Naive thymus-derived CD4-positive, alpha-beta T cell (primary cell): ENCODE data around the gene DNAJC16. TPM values are rescaled to one million over a fixed set of nuclear protein-coding genes. Genes with fewer than 3 reads are reported as not detected.
"Not testable (repeated sequence)": the region's sequence is repeated elsewhere in the genome, so short reads cannot be mapped to it uniquely, and the experiment has no call there.

ENCODE experiments used
- ATAC-seq: fragments of 150-1000 bp; cut with Tn5 transposase; 2 replicates; pipeline ENCODE4 v1.10.0; 2021; ENCODE audit warnings: mild to moderate bottlenecking, moderate library complexity
- CTCF ChIA-PET: fragments of 350-600 bp; sonication (Branson Sonifier 250); formaldehyde crosslinking; loops from one replicate; lab custom pipeline; 2021; ENCODE audit warnings: antibody characterized with exemption; lab: Charles Lee
- POLR2A ChIA-PET: fragments of 350-600 bp; sonication (Branson Sonifier 250); formaldehyde crosslinking; loops from one replicate; lab custom pipeline; 2021; ENCODE audit warnings: antibody characterized with exemption, inconsistent platforms; lab: Charles Lee
- DNase-seq, 9 donors: peaks; one replicate each; pipeline versions ENCODE4 v3.0.0 to v3.0.0-alpha.2; 2020 to 2022; ENCODE audit warnings: mixed read lengths in 1 of 9
- H3K27ac ChIP-seq: one replicate; pipeline ENCODE4 v1.7.0; 2013; ENCODE audit warnings: mild to moderate bottlenecking, low read depth, low read length, moderate library complexity
- H3K27me3 ChIP-seq, 2 donors: one replicate each; pipeline ENCODE4 v1.7.0; 2013; ENCODE audit warnings: low read length in 2 of 2, mild to moderate bottlenecking in 2 of 2, moderate library complexity in 2 of 2; ENCODE audit not compliant: control insufficient read depth in 2 of 2, insufficient read depth in 2 of 2
- H3K36me3 ChIP-seq, 3 experiments: 1 replicate in 2 of 3; 2 replicates in 1 of 3; pipeline ENCODE4 v1.7.0; 2013; ENCODE audit warnings: low read length in 3 of 3, mild to moderate bottlenecking in 3 of 3, moderate library complexity in 1 of 3; ENCODE audit not compliant: insufficient read depth in 3 of 3, control insufficient read depth in 2 of 3
- H3K4me1 ChIP-seq, 2 donors: one replicate each; pipeline ENCODE4 v1.7.0; 2013; ENCODE audit warnings: low read length in 2 of 2, mild to moderate bottlenecking in 2 of 2, moderate library complexity in 1 of 2; ENCODE audit not compliant: control insufficient read depth in 2 of 2, insufficient read depth in 2 of 2
- H3K4me3 ChIP-seq: 2 replicates; pipeline ENCODE4 v1.7.0; 2013; ENCODE audit warnings: mild to moderate bottlenecking, low read length
- H3K9me3 ChIP-seq, 3 experiments: 1 replicate in 2 of 3; 2 replicates in 1 of 3; pipeline ENCODE4 v1.7.0; 2013; ENCODE audit warnings: low read length in 3 of 3; ENCODE audit not compliant: control insufficient read depth in 2 of 3
- H3K27ac Mint-ChIP-seq, 9 donors: one replicate each; pipeline ENCODE4 v1.8.0; 2020 to 2022; ENCODE audit warnings: mixed read lengths in 9 of 9, mild to moderate bottlenecking in 8 of 9, moderate library complexity in 5 of 9, inconsistent platforms in 2 of 9
- H3K27me3 Mint-ChIP-seq, 5 donors: one replicate each; pipeline ENCODE4 v1.8.0; 2021 to 2022; ENCODE audit warnings: mixed read lengths in 5 of 5, mild to moderate bottlenecking in 1 of 5
- H3K36me3 Mint-ChIP-seq, 5 donors: one replicate each; pipeline ENCODE4 v1.8.0; 2020 to 2022; ENCODE audit warnings: mixed read lengths in 5 of 5, mild to moderate bottlenecking in 3 of 5, inconsistent platforms in 1 of 5
- H3K4me1 Mint-ChIP-seq, 7 donors: one replicate each; pipeline ENCODE4 v1.8.0; 2020 to 2022; ENCODE audit warnings: mixed read lengths in 7 of 7, mild to moderate bottlenecking in 3 of 7, inconsistent platforms in 1 of 7
- H3K4me3 Mint-ChIP-seq, 10 donors: one replicate each; pipeline ENCODE4 v1.8.0; 2020 to 2022; ENCODE audit warnings: mild to moderate bottlenecking in 10 of 10, mixed read lengths in 10 of 10, moderate library complexity in 6 of 10, inconsistent platforms in 2 of 10
- H3K9me3 Mint-ChIP-seq, 11 donors: one replicate each; pipeline ENCODE4 v1.8.0; 2020 to 2022; ENCODE audit warnings: mixed read lengths in 11 of 11, mild to moderate bottlenecking in 4 of 11, inconsistent platforms in 1 of 11, moderate library complexity in 1 of 11
- intact Hi-C, 2 donors: fragments of 100-400 bp; cut with micrococcal nuclease; formaldehyde crosslinking; loops; one replicate each; pipeline ENCODE4 v1.15.1; 2023
- polyA plus RNA-seq, 2 donors: library from polyadenylated mRNA; unstranded; fragments of 300-500 nt; fragmentation: Illumina TruSeq; gene quantifications; one replicate each; pipeline ENCODE4 v1.2.3, GENCODE V29; 2021
- total RNA-seq, 6 experiments: library from RNA in 5 of 6; stranded (reverse) in 5 of 6; gene quantifications; 1 replicate in 5 of 6; 2 replicates in 1 of 6; pipeline ENCODE4 v1.2.3 and lab custom pipeline; 2021 to 2026

DNAJC16 gene
- total and polyA plus RNA-seq, 7 experiments from 2014 or later, result 9.6 to 29.4 (median 20.4) TPM

DNA sequence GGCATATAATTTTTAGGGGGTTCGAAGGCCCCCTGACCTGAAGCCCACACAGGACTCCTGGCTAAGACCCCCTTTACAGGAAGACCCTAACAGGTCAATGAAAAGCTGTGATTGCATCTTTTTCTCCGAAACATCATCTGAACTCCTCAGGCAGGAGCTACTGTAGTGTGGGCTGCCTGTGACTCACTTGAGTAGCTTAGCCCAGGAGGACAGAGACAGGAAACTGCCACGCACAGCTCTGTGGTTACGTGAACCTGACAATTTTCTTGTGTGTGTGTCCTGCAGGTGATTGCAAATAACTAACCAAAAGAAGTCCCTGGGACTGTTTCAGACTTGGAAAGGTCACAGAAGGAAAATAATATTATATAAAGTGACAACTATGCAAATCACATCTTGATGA, 35.6 kb upstream of the DNAJC16 start:
- peaks cover 0 to 31% (median 0%) of the 10 kb centered on the region in 3 experiments for H3K36me3 ChIP-seq
- H3K9me3 Mint-ChIP-seq, H3K27ac ChIP-seq, H3K27ac Mint-ChIP-seq, intact Hi-C loops, H3K9me3 ChIP-seq, H3K27me3 Mint-ChIP-seq, ATAC-seq, H3K4me3 Mint-ChIP-seq, H3K27me3 ChIP-seq, H3K4me1 ChIP-seq, POLR2A ChIA-PET, H3K4me3 ChIP-seq, CTCF ChIA-PET, DNase-seq: not testable (repeated sequence)
- peaks cover 0 to 14% (median 0%) of the 10 kb centered on the region in 7 donors for H3K4me1 Mint-ChIP-seq
- peaks cover 0 to 64% (median 35%) of the 10 kb centered on the region in 5 donors for H3K36me3 Mint-ChIP-seq

DNA sequence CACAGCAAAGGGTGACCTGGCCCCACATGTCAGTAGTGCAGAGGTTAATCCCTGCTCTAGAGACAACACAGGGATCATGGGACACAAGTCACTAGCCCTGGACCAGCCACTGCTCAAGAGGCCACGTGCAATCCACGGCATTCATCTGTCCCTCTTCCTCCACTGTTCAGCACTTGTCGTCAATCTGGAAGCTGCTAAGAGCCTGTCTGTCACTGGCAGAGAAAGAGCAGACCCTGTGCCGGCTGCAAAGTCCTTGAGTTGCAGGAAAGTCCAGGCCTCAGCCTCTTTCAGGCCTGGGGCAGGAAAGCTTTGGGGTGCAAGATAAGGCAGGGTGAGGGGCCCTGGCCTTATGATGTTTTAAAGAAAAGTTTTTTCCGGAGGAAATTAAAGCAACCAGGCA, 34.1 kb upstream of the DNAJC16 start:
- Mint-ChIP-seq H3K27me3 (no peaks in the 10 kb centered on the region), H3K4me3 (no peak overlapping the region), H3K4me1 (peaks cover 0 to 14% (median 0%) of the 10 kb centered on the region in 7 donors), H3K36me3 (peaks cover 0 to 59% (median 30%) of the 10 kb centered on the region in 5 donors), H3K9me3 (no peaks in the 10 kb centered on the region), H3K27ac (no peak overlapping the region)
- no peak overlapping the region for H3K27ac ChIP-seq
- DNase-seq (no peak), ATAC-seq (no peak)
- CTCF ChIA-PET, result no interaction called here
- no peaks in the 10 kb centered on the region for H3K27me3 ChIP-seq
- H3K4me1 ChIP-seq, result no peaks in the 10 kb centered on the region
- POLR2A ChIA-PET, result no interaction called here
- intact Hi-C loops, result no loop called here
- H3K9me3 ChIP-seq, result no peaks in the 10 kb centered on the region
- H3K4me3 ChIP-seq, result no peak overlapping the region
- H3K36me3 ChIP-seq, result peaks cover 0 to 31% (median 0%) of the 10 kb centered on the region in 3 experiments

DNA sequence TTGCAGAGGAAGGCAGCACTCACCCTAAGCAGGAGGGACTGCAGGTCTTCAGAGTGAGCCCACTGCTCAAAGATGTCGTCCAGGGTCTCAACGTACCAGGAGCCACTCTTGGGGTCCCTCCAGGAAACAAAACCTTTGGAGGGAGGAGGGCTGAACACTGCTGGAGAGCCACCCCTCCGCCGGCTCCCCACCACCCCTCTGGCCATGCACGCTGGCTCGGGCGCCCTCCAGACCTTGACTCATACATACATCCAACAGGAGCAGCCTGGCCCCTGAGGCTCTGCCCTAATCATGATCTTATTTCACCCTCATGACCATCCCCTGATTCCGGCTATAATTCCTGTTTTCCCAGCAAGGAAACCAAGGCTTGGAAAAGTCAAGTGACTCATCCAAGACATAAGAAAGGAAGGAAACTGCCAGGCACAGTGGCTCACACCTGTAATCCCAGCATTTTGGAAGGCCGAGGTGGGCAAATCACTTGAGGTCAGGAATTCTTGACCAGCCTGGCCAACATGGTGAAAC, 32.7 kb upstream of the DNAJC16 start:
- no peak for ATAC-seq
- Histone ChIP-seq H3K27me3 (no peaks in the 10 kb centered on the region), H3K4me3 (no peak overlapping the region), H3K4me1 (no peaks in the 10 kb centered on the region), H3K36me3 (peaks cover 0 to 31% (median 0%) of the 10 kb centered on the region in 3 experiments), H3K9me3 (no peaks in the 10 kb centered on the region), H3K27ac (no peak overlapping the region)
- Mint-ChIP-seq H3K27ac (no peak overlapping the region), H3K4me3 (no peak overlapping the region), H3K9me3 (no peaks in the 10 kb centered on the region), H3K4me1 (peaks cover 0 to 14% (median 0%) of the 10 kb centered on the region in 7 donors), H3K27me3 (no peaks in the 10 kb centered on the region), H3K36me3 (peaks cover 0 to 60% (median 28%) of the 10 kb centered on the region in 5 donors)
- intact Hi-C loops, result no loop called here
- DNase-seq, result no peak
- ChIA-PET POLR2A (no interaction called here), CTCF (no interaction called here)

DNA sequence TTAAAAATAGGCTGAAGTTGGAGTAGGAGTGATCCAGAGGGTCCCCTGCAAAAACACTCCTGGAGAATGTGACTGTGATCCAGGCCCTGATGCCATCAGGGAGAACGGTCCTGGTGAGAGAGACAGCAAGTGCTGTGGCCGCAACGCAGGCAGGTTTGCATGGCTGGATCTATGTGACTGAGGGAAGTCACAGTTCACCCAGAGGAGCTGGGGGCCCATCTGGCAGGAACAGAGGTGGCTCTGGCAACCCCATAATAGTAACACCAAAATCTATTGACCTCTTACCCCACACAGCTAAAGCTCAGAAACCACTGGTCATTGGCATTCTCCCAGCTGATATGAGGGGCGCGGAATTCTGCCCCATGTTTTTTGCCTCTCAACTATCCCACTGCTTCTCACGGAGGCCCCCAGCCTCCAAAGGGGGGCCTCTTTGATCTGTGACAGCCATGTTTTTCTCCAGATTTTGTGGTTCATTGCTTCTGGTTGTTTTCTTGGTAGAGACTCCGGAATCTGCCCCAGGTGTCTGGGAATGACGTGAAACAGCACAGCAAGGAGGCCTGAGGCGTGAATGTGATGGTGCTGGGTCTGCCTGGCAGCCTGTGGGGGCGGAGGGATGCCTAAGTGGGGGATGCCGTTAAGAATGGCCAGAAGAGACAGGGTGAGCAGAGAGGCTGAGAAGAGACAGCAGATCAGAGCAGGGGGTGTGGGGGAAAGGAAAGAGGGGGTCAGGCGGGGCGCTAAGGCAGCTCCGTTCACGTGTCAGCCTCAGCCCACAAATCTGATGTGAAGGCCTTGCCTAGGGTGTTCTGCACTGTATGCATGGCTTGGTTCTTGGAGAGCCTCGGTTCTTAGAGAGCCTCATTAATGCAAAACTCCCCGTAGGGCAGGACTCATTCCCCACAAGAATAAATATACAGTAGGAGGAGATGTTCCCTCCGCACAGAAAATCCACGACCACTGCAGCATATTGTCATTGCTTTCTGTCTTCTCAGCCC, 26.2 kb upstream of the DNAJC16 start:
- DNase-seq, result no peak
- Histone ChIP-seq H3K9me3 (no peaks in the 10 kb centered on the region), H3K36me3 (peaks cover 0 to 34% (median 3%) of the 10 kb centered on the region in 3 experiments), H3K4me1 (no peaks in the 10 kb centered on the region), H3K27me3 (no peaks in the 10 kb centered on the region), H3K4me3 (no peak overlapping the region), H3K27ac (no peak overlapping the region)
- ChIA-PET CTCF (interaction anchor here (0.6 kb wide), 1 partner anchor 54 kb away, joined by 4 read pairs; no protein-coding TSS in a partner anchor), POLR2A (no interaction called here)
- intact Hi-C loops, result loop anchor here in 1 of 2 donors (5.0 kb wide), 1 partner anchor 178 kb away; no protein-coding TSS in a partner anchor
- H3K4me1 Mint-ChIP-seq, result no peaks in the 10 kb centered on the region
- no peak for ATAC-seq
- no peaks in the 10 kb centered on the region for H3K9me3 Mint-ChIP-seq
- no peaks in the 10 kb centered on the region for H3K27me3 Mint-ChIP-seq
- H3K4me3 Mint-ChIP-seq, result no peak overlapping the region
- H3K27ac Mint-ChIP-seq, result peak overlapping the region in 1 of 9 donors; percentile 62
- H3K36me3 Mint-ChIP-seq, result peaks cover 0 to 35% (median 20%) of the 10 kb centered on the region in 5 donors

DNA sequence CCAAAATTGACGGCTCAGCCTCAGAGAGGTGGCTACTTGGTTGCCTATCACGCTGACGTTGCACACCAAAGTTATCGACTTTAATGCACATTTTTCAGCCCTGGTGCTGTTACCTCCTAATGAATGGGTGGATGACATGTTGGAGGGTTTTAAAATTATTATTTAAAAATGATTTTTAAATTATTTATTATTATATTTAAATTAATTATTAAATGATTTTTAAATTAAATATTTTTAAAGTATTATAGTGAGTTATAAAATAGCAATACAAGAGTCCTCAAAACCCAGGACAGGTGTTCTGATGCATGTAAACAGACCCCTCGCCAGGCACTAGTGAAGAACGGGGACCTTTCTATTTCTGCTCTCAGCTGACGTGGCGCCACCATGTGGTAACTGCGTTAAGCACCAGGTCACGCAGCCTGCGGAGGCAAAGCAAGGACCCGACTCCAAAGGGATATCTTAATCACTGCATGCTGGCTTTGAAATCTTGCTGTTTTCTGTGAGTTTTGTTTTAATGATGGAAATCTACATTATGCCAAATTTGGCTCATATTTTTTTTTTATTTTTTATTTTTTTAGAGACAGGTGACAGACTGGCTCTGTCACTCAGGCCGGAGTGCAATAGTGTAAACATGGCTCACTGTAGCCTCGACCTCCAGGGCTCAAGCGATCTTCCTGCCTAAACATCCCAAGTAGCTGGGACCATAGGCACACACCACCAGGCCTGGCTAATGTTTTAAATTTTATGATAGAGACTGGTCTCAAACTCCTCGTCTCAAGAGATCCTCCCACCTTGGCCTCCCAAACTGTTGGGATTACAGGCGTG, 25.2 kb upstream of the DNAJC16 start:
- Histone ChIP-seq H3K27me3 (no peaks in the 10 kb centered on the region), H3K4me1 (no peaks in the 10 kb centered on the region), H3K4me3 (no peak overlapping the region), H3K27ac (no peak overlapping the region), H3K9me3 (no peaks in the 10 kb centered on the region), H3K36me3 (peaks cover 0 to 42% (median 3%) of the 10 kb centered on the region in 3 experiments)
- no peak overlapping the region for H3K4me3 Mint-ChIP-seq
- no peaks in the 10 kb centered on the region for H3K27me3 Mint-ChIP-seq
- ChIA-PET POLR2A (no interaction called here), CTCF (interaction anchor here (0.6 kb wide), 1 partner anchor 53 kb away, joined by 4 read pairs; no protein-coding TSS in a partner anchor)
- no peaks in the 10 kb centered on the region for H3K9me3 Mint-ChIP-seq
- H3K36me3 Mint-ChIP-seq, result peaks cover 0 to 25% (median 11%) of the 10 kb centered on the region in 5 donors
- intact Hi-C loops, result loop anchor here in 1 of 2 donors (5.0 kb wide), 1 partner anchor 179 kb away; no protein-coding TSS in a partner anchor
- H3K27ac Mint-ChIP-seq, result no peak overlapping the region
- peak in 5 of 9 donors; percentile 8 to 45 (median 13) for DNase-seq
- H3K4me1 Mint-ChIP-seq, result no peaks in the 10 kb centered on the region
- ATAC-seq, result peak; percentile 71

DNA sequence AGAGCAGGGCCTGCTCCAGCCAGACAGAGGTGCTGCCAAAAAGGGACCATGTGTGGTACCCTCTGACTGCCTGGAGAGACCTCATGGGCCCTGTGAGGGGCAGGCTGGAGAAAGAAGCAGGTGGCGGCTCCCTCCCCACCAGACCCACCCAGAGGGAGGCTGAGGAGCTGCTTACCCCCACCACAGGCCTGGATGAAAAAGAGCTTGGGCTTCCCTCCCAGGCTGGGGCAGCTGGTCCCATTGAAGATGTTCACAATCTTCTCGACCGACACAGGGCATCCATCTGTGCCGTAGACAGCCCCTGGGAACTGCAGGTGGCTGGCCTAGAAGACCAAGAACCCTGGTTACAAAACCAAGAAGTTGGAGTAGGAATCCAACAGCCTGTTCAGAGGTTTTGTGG, 22.2 kb upstream of the DNAJC16 start:
- ChIA-PET POLR2A (no interaction called here), CTCF (interaction anchor here (0.6 kb wide), 2 partner anchors 14 to 1125 kb away, joined by 3 read pairs; no protein-coding TSS in a partner anchor)
- ATAC-seq, result no peak
- H3K4me3 Mint-ChIP-seq, result no peak overlapping the region
- no peaks in the 10 kb centered on the region for H3K9me3 Mint-ChIP-seq
- H3K27ac Mint-ChIP-seq, result peak overlapping the region in 1 of 9 donors; percentile 25
- Histone ChIP-seq H3K4me1 (no peaks in the 10 kb centered on the region), H3K27me3 (no peaks in the 10 kb centered on the region), H3K36me3 (peaks cover 0 to 51% (median 3%) of the 10 kb centered on the region in 3 experiments), H3K27ac (no peak overlapping the region), H3K4me3 (no peak overlapping the region), H3K9me3 (no peaks in the 10 kb centered on the region)
- peaks cover 0 to 5% (median 0%) of the 10 kb centered on the region in 7 donors for H3K4me1 Mint-ChIP-seq
- no peak for DNase-seq
- H3K27me3 Mint-ChIP-seq, result no peaks in the 10 kb centered on the region
- peaks cover 0 to 24% (median 5%) of the 10 kb centered on the region in 5 donors for H3K36me3 Mint-ChIP-seq
- intact Hi-C loops, result loop anchor here in 1 of 2 donors (5.0 kb wide), 1 partner anchor 182 kb away; no protein-coding TSS in a partner anchor
